Fibroblast of lung (primary cell): ENCODE data around the gene HLA-DMA.

ENCODE experiments used
- CTCF ChIP-seq, 2 donors: IDR thresholded peaks in 1 of 2; conservative IDR thresholded peaks in 1 of 2; 1 replicate in 1 of 2; 2 replicates in 1 of 2; pipeline ENCODE4 v1.5.1; 2011 to 2012; ENCODE audit warnings: low read length in 2 of 2, control low read depth in 1 of 2, inconsistent platforms in 1 of 2, low read depth in 1 of 2, mild to moderate bottlenecking in 1 of 2
- EZH2 ChIP-seq: IDR thresholded peaks from 2 replicates; pipeline ENCODE4 v1.5.1; 2012; ENCODE audit warnings: low read length, control low read depth, mild to moderate bottlenecking; ENCODE audit errors: missing control alignments

- no peak for TF ChIP-seq CTCF (conservative IDR thresholded peaks at IDR 0.05 in 1 of 2, IDR thresholded peaks at IDR 0.05 in 1 of 2; ENCODE audit: low read depth in 1 of 2, low read length in 2 of 2)
- TF ChIP-seq EZH2: no peak
These were observed 14.4 kb downstream of the HLA-DMA start for GRCh38 chr6:32938494-32938893.
